GM12892 (cell line): ENCODE results near the gene LAIR2.

Source experiments
- POLR2A ChIP-seq: IDR thresholded peaks from 2 replicates; pipeline ENCODE4 v1.6.1; 2011; ENCODE audit warnings: low read depth, low read length, control low read depth
- POLR2AphosphoS5 ChIP-seq: IDR thresholded peaks from 2 replicates; pipeline ENCODE4 v1.6.1; 2011; ENCODE audit warnings: low read depth, low read length, control low read depth
- TAF1 ChIP-seq: IDR thresholded peaks from 2 replicates; pipeline ENCODE4 v1.6.1; 2011; ENCODE audit warnings: low read depth, mild to moderate bottlenecking, control low read depth, low read length, borderline replicate concordance

DNA sequence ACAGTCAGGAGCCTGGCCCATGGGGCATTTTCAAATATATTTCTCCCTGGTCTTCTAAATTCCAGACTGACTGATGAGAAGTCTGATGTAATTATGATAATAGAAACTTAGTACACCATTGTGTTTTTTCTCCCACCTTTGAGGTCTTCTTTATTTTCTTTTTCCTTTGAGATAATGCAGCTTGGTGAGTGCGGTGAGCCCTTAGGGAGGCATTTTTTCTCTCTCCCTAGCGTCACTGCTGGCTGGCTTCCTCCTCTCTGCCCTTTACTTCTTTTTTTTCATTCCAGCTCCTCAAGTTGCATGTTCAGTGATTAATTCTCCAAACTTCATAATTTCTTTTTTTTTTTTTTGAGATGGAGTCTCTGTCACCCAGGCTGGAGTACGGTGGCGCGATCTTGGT is 16.8 kb upstream of the LAIR2 start:
- TF ChIP-seq POLR2A (no peak), POLR2AphosphoS5 (no peak), TAF1 (no peak)
